IPS-18a (cell line): ENCODE data around the gene CD300C.
"Not testable (repeated sequence)": the region's sequence is repeated elsewhere in the genome, so short reads cannot be mapped to it uniquely, and the experiment has no call there.

Source experiments
- H3K27ac ChIP-seq: one replicate; pipeline ENCODE4 v1.5.1; 2013; ENCODE audit warnings: low read length
- H3K27me3 ChIP-seq: one replicate; pipeline ENCODE4 v1.6.1; 2013; ENCODE audit warnings: mild to moderate bottlenecking, low read length; ENCODE audit not compliant: control insufficient read depth, insufficient read depth
- H3K36me3 ChIP-seq: one replicate; pipeline ENCODE4 v1.6.1; 2013; ENCODE audit warnings: low read depth, low read length; ENCODE audit not compliant: control insufficient read depth
- H3K4me1 ChIP-seq: one replicate; pipeline ENCODE4 v1.6.1; 2013; ENCODE audit warnings: low read depth, low read length; ENCODE audit not compliant: control insufficient read depth
- H3K4me3 ChIP-seq: one replicate; pipeline ENCODE4 v1.5.1; 2013; ENCODE audit warnings: low read length
- H3K9ac ChIP-seq: one replicate; pipeline ENCODE4 v1.6.1; 2013; ENCODE audit warnings: mild to moderate bottlenecking, low read length, moderate library complexity
- H3K9me3 ChIP-seq: one replicate; pipeline ENCODE4 v1.6.1; 2013; ENCODE audit warnings: low read depth, low read length; ENCODE audit not compliant: control insufficient read depth

The CD300C gene

GRCh38 chr17:74518413-74518981 lies 27.4 kb downstream of the CD300C start:
- H3K27me3 ChIP-seq, H3K36me3 ChIP-seq, H3K4me3 ChIP-seq, H3K4me1 ChIP-seq, H3K9ac ChIP-seq, H3K27ac ChIP-seq: not testable (repeated sequence)
- H3K9me3 ChIP-seq: peaks cover 12% of the 10 kb centered on the region

GRCh38 chr17:74516561-74517328 lies 29.2 kb downstream of the CD300C start:
- Histone ChIP-seq H3K36me3 (no peaks in the 10 kb centered on the region), H3K4me3 (no peak overlapping the region), H3K27me3 (no peaks in the 10 kb centered on the region), H3K27ac (no peak overlapping the region), H3K9ac (no peak overlapping the region), H3K9me3 (peaks cover 12% of the 10 kb centered on the region), H3K4me1 (no peaks in the 10 kb centered on the region)

GRCh38 chr17:74515941-74516340 lies 30.0 kb downstream of the CD300C start:
- Histone ChIP-seq H3K4me3 (no peak overlapping the region), H3K27me3 (no peaks in the 10 kb centered on the region), H3K4me1 (no peaks in the 10 kb centered on the region), H3K9me3 (peaks cover 12% of the 10 kb centered on the region), H3K9ac (no peak overlapping the region), H3K36me3 (no peaks in the 10 kb centered on the region), H3K27ac (no peak overlapping the region)

GRCh38 chr17:74514632-74515334 lies 31.1 kb downstream of the CD300C start:
- H3K27ac ChIP-seq: no peak overlapping the region
- peaks cover 12% of the 10 kb centered on the region for H3K9me3 ChIP-seq
- no peak overlapping the region for H3K4me3 ChIP-seq
- no peaks in the 10 kb centered on the region for H3K27me3 ChIP-seq
- no peaks in the 10 kb centered on the region for H3K4me1 ChIP-seq
- no peak overlapping the region for H3K9ac ChIP-seq
- no peaks in the 10 kb centered on the region for H3K36me3 ChIP-seq

GRCh38 chr17:74513987-74514631 lies 31.8 kb downstream of the CD300C start:
- H3K9me3 ChIP-seq: peaks cover 12% of the 10 kb centered on the region
- no peak overlapping the region for H3K4me3 ChIP-seq
- no peaks in the 10 kb centered on the region for H3K36me3 ChIP-seq
- no peak overlapping the region for H3K27ac ChIP-seq
- no peaks in the 10 kb centered on the region for H3K27me3 ChIP-seq
- no peaks in the 10 kb centered on the region for H3K4me1 ChIP-seq
- H3K9ac ChIP-seq: no peak overlapping the region

GRCh38 chr17:74512624-74513091 lies 33.3 kb downstream of the CD300C start:
- H3K27me3 ChIP-seq: no peaks in the 10 kb centered on the region
- no peaks in the 10 kb centered on the region for H3K36me3 ChIP-seq
- no peaks in the 10 kb centered on the region for H3K4me1 ChIP-seq
- no peak overlapping the region for H3K27ac ChIP-seq
- H3K9ac ChIP-seq: no peak overlapping the region
- H3K9me3 ChIP-seq: peaks cover 12% of the 10 kb centered on the region
- H3K4me3 ChIP-seq: no peak overlapping the region

GRCh38 chr17:74512036-74512435 lies 33.9 kb downstream of the CD300C start:
- H3K9ac ChIP-seq: no peak overlapping the region
- no peaks in the 10 kb centered on the region for H3K27me3 ChIP-seq
- H3K36me3 ChIP-seq: no peaks in the 10 kb centered on the region
- H3K27ac ChIP-seq: no peak overlapping the region
- no peaks in the 10 kb centered on the region for H3K4me1 ChIP-seq
- H3K4me3 ChIP-seq: no peak overlapping the region
- H3K9me3 ChIP-seq: peaks cover 12% of the 10 kb centered on the region

GRCh38 chr17:74508156-74508555 lies 37.8 kb downstream of the CD300C start:
- no peaks in the 10 kb centered on the region for H3K27me3 ChIP-seq
- no peak overlapping the region for H3K9ac ChIP-seq
- no peaks in the 10 kb centered on the region for H3K36me3 ChIP-seq
- no peaks in the 10 kb centered on the region for H3K9me3 ChIP-seq
- H3K4me3 ChIP-seq: no peak overlapping the region
- H3K4me1 ChIP-seq: no peaks in the 10 kb centered on the region
- H3K27ac ChIP-seq: no peak overlapping the region

GRCh38 chr17:74503949-74504348 lies 42.0 kb downstream of the CD300C start:
- not testable (repeated sequence) for H3K36me3 ChIP-seq, H3K4me1 ChIP-seq, H3K9ac ChIP-seq, H3K9me3 ChIP-seq, H3K27ac ChIP-seq, H3K27me3 ChIP-seq, H3K4me3 ChIP-seq

- no peaks in the 10 kb centered on the region for H3K9me3 ChIP-seq
- no peak overlapping the region for H3K27ac ChIP-seq
- no peaks in the 10 kb centered on the region for H3K36me3 ChIP-seq
- no peak overlapping the region for H3K9ac ChIP-seq
- no peak overlapping the region for H3K4me3 ChIP-seq
- no peaks in the 10 kb centered on the region for H3K4me1 ChIP-seq
- H3K27me3 ChIP-seq: no peaks in the 10 kb centered on the region
Measured at GRCh38 chr17:74502861-74503260, 43.1 kb downstream of the CD300C start.

- H3K4me3 ChIP-seq: no peak overlapping the region
- no peak overlapping the region for H3K9ac ChIP-seq
- no peaks in the 10 kb centered on the region for H3K27me3 ChIP-seq
- no peaks in the 10 kb centered on the region for H3K9me3 ChIP-seq
- H3K36me3 ChIP-seq: no peaks in the 10 kb centered on the region
- H3K4me1 ChIP-seq: no peaks in the 10 kb centered on the region
- H3K27ac ChIP-seq: no peak overlapping the region
Measured at GRCh38 chr17:74499992-74500391, 45.9 kb downstream of the CD300C start.
